ENCODE measurements around the gene TENM4.

Gene TENM4

DNA sequence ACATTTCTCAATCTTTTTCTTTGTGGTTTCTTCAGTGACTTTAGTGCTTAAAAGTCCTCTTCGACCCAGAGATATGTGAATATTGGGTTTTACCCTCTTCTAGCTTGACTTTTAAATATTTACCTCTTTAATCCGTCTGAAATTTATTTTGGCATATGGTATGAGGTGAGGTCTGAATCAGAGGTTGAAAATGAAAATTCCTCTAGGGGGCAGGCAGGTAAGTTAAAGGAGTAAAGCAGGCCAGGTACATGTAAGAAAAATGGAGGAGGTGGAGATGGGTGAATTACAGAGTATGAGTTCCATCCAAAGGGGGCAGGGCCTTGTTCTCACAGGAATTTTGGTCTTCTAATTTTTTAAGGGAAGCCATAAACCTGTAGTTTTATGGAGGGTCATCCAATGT lies 602.4 kb downstream of the TENM4 start:
- no peak for TF ChIP-seq CTCF (conservative IDR thresholded peaks at IDR 0.05; ENCODE audit: low read depth, low read length)
- no peak overlapping the region for H3K4me3 ChIP-seq (ENCODE audit: low read depth, low read length)
- DNase-seq (ENCODE audit: low read depth) = no peak

DNA sequence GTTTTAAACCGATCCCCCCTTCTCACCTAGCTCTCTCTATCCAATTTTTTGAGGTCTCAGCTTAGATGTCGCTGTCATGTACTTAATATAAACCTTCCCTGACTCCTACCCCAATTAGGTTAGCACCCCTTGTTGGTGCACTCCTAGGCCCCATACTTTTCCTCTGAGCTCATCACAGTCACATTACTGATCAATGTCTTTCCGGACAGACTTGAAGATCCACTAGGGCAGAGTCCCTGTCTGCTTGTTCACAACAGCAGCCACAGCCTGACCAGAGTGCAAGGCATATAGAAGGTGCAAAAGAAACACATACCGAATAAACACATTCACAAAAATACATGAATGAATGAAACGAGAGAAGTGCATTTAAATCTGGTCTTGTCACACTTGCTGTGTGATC lies 605.2 kb downstream of the TENM4 start:
- no peak overlapping the region for H3K4me3 ChIP-seq (ENCODE audit: low read depth, low read length)
- no peak for DNase-seq (ENCODE audit: low read depth)
- no peak for TF ChIP-seq CTCF (conservative IDR thresholded peaks at IDR 0.05; ENCODE audit: low read depth, low read length)

- TF ChIP-seq CTCF (conservative IDR thresholded peaks at IDR 0.05; ENCODE audit: low read depth, low read length) = no peak
- DNase-seq (ENCODE audit: low read depth) = no peak
- no peak overlapping the region for H3K4me3 ChIP-seq (ENCODE audit: low read depth, low read length)
Observed at GRCh38 chr11:78834886-78835285, 605.9 kb downstream of the TENM4 start.

DNA sequence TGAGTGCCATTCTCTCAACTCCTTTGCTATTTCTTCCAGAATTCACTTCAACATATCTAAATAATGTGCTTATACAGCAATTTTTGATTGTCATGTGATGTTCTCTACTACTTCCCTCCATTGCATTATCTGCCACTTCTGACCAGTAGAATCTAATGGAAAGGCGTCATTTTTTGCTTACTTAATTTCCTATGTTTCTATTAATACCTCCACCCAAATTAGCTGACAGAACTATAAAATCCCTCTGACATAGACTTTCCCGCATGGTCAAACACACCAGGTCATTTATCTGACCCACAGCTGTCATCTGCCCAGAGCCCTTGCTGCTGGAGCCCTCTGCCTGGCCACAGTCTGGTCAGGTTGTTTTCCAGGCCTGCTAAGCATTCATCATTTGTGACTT lies 607.6 kb downstream of the TENM4 start:
- TF ChIP-seq CTCF (conservative IDR thresholded peaks at IDR 0.05; ENCODE audit: low read depth, low read length) = no peak
- no peak overlapping the region for H3K4me3 ChIP-seq (ENCODE audit: low read depth, low read length)
- DNase-seq (ENCODE audit: low read depth) = no peak

GRCh38 chr11:78832226-78832947 lies 608.4 kb downstream of the TENM4 start:
- peak; percentile 20 for DNase-seq (ENCODE audit: low read depth)
- peak; percentile 30 for TF ChIP-seq CTCF (conservative IDR thresholded peaks at IDR 0.05; ENCODE audit: low read depth, low read length)
- no peak overlapping the region for H3K4me3 ChIP-seq (ENCODE audit: low read depth, low read length)

DNA sequence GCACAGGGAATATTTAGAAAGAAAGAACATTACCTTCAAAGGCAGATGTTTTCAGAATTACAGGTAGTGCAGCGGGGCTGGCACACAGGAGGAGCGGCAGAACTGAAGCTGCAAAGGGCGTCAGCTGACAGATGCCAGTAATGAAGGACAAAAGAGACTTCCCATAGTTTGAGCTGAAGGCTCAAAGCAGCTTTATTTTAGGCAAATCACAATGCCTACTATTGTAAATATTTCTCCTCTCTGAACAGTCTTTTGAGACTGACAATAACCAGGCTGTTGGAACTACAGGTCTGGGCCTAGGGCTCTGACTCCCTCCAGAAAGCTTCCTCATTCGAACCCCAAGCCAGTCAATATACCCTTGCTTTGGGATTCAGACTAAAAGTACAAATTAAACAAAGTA lies 609.3 kb downstream of the TENM4 start:
- TF ChIP-seq CTCF (conservative IDR thresholded peaks at IDR 0.05; ENCODE audit: low read depth, low read length) = no peak
- no peak overlapping the region for H3K4me3 ChIP-seq (ENCODE audit: low read depth, low read length)
- no peak for DNase-seq (ENCODE audit: low read depth)

DNA sequence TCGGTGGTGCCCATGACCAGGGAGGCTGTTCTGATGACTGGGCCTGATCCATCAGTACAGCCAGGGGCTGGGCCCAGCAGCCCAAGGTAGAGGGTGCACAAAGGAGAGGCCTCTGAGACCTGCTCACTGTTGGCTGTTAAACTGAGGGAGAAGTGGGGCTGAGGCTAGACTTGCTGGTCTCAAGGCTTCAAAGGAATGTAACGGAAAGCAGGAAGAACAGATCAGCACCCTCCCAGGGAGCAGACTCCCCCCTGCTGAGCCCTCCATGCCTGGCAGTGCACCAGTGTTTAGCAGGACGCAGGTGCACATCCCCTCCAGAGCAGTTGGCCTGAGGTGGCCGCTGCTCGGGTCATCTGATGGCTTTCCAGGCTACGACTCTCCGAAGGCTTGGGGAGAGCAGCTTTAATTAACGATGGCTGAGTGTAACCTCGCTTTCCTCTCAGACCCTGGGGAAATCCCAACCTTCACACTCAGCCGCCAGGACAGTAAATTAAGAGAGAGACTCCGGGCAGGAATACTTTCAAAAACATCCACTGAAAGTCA lies 610.5 kb downstream of the TENM4 start:
- TF ChIP-seq CTCF (conservative IDR thresholded peaks at IDR 0.05; ENCODE audit: low read depth, low read length) = no peak
- DNase-seq (ENCODE audit: low read depth) = peak; percentile 38
- H3K4me3 ChIP-seq (ENCODE audit: low read depth, low read length) = no peak overlapping the region

Data from choroid plexus epithelial cell (primary cell).